Measurements from ENCODE around the gene ADAP2. TPM values are rescaled to one million over a fixed set of nuclear protein-coding genes. Genes with fewer than 3 reads are reported as not detected.

Gene ADAP2
- total and polyA plus RNA-seq, 10 of the 15 experiments (the other 5 are each of a cell fraction or from before 2014, with no cell fraction given) = 0.15 to 13.6 (median 6.8) TPM

GRCh38 chr17:30924341-30924740, 2.6 kb downstream of the ADAP2 start:
- Histone ChIP-seq H2AFZ (ENCODE audit: control insufficient read depth, low read depth, low read length) (no peak overlapping the region), H3K4me2 (ENCODE audit: control insufficient read depth, insufficient read depth) (no peak overlapping the region), H3K4me3 (no peak overlapping the region), H4K20me1 (ENCODE audit: control insufficient read depth, insufficient read depth) (no peaks in the 10 kb centered on the region), H3K27ac (ENCODE audit: control insufficient read depth, insufficient read depth) (no peak overlapping the region), H3K9ac (ENCODE audit: control insufficient read depth, insufficient read depth, low read length) (no peak overlapping the region), H3K9me3 (replicated peaks; ENCODE audit: control insufficient read depth, insufficient read depth, low read length) (no peaks in the 10 kb centered on the region), H3K36me3 (ENCODE audit: control insufficient read depth in 2 of 2, insufficient read depth in 2 of 2, low read length in 1 of 2) (no peaks in the 10 kb centered on the region), H3K79me2 (ENCODE audit: control insufficient read depth, insufficient read depth, low read length) (no peaks in the 10 kb centered on the region), H3K27me3 (replicated peaks in 1 of 2; ENCODE audit: control insufficient read depth in 2 of 2, insufficient read depth in 2 of 2, low read length in 1 of 2) (peaks cover 0 to 2% of the 10 kb centered on the region in 2 experiments; a peak in 1 of 4 replicates), H3K4me1 (ENCODE audit: control insufficient read depth, insufficient read depth, low read length) (peaks cover 6% of the 10 kb centered on the region)
- RAD21 ChIA-PET (ENCODE audit: unreplicated experiment) = no interaction called here
- ATAC-seq = no peak
- TF ChIP-seq POLR2A (IDR thresholded peaks at IDR 0.05; ENCODE audit: low read depth, low read length) = no peak
- no peak for TF ChIP-seq SIX5 (IDR thresholded peaks at IDR 0.05; ENCODE audit: low read depth, low read length, severe bottlenecking)
- no peak for TF ChIP-seq EED (IDR thresholded peaks at IDR 0.05; ENCODE audit: low read depth)
- no peak for TF ChIP-seq RFX5 (IDR thresholded peaks at IDR 0.05; ENCODE audit: low read depth, low read length)
- no peak for TF ChIP-seq HDGF (IDR thresholded peaks at IDR 0.05)
- TF ChIP-seq TAF1 (IDR thresholded peaks at IDR 0.05; ENCODE audit: borderline replicate concordance, low read depth, low read length) = no peak
- no peak for TF ChIP-seq ZZZ3 (IDR thresholded peaks at IDR 0.05; ENCODE audit: control insufficient read depth, insufficient read length, low read depth)
- no peak for TF ChIP-seq ZBTB40 (IDR thresholded peaks at IDR 0.05; ENCODE audit: borderline replicate concordance)
- TF ChIP-seq EP300 (IDR thresholded peaks at IDR 0.05; ENCODE audit: borderline replicate concordance in 1 of 2, control insufficient read depth in 1 of 2, low read depth in 2 of 2, low read length in 2 of 2) = no peak
- CTCF ChIA-PET = interaction anchor here (0.6 kb wide), 1 partner anchor 273 kb away, joined by 3 read pairs; no protein-coding TSS in a partner anchor
- intact Hi-C loops (cut with micrococcal nuclease; ENCODE audit: unreplicated experiment) = no loop called here
- 77% methylated on average over 2 of the region's 2 CpGs for WGBS (ENCODE audit: insufficient coverage, insufficient replicate concordance, low lambda C conversion rate, missing lambda C conversion rate)
- SMC1A ChIA-PET (ENCODE audit: uncharacterized antibody, unreplicated experiment) = no interaction called here
- BruUV-seq (replicated peaks) = no TSS peak
- in situ Hi-C loops (cut with MboI) = no loop called here
- DNase-seq (ENCODE audit: low read depth, low spot score) = no peak
- FAIRE-seq = no peak
- POLR2A ChIA-PET = interaction anchor here (0.7 kb wide), 1 partner anchor 9 kb away, joined by 5 read pairs; no protein-coding TSS in a partner anchor

Data from GM12878 (cell line).